VCaP (cell line): ENCODE results near the gene ANKRD62.
"Not testable (repeated sequence)": the region's sequence is repeated elsewhere in the genome, so short reads cannot be mapped to it uniquely, and the experiment has no call there.

Source experiments
- H3K27ac ChIP-seq: fragments of 450-650 bp; 2 replicates; pipeline ENCODE4 v1.5.1; 2017
- CTCF ChIP-seq: fragments of 450-650 bp; conservative IDR thresholded peaks from 2 replicates; pipeline ENCODE4 v1.5.1; 2017; ENCODE audit warnings: mild to moderate bottlenecking, moderate library complexity

Gene ANKRD62

DNA sequence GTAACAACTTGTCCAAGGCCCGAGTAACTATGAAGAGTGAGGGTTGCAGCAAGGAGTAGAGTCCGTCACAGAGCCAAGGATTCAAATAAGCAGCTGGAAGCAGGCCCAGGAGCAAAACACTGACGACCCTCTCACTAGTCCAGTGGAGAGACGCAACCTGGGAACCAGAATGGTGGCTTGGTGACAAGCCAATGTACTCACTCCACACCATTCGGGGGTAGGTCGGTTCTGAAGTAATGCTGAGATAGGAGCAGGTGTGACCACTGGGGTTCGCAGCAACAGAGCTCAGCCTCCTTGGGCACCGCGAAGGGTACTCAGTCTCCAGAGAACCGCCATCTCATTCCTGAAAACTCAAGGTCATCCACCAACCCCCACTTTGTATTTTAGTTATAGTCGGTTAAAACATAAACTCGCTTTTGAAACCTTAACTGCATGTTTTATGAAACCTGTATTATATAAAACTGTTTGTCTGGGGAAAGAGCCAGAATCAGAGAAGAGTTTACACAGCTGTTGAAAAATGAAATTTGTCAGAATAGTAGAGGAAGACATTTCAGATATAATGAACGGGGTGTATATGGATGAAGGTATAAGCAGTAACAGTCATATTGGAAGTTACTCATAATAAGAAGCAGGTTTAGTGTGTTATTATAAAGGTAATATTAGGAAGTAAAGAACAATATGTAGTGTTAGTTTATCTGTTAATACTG lies 8.6 kb downstream of the ANKRD62 start:
- no peak for TF ChIP-seq CTCF

DNA sequence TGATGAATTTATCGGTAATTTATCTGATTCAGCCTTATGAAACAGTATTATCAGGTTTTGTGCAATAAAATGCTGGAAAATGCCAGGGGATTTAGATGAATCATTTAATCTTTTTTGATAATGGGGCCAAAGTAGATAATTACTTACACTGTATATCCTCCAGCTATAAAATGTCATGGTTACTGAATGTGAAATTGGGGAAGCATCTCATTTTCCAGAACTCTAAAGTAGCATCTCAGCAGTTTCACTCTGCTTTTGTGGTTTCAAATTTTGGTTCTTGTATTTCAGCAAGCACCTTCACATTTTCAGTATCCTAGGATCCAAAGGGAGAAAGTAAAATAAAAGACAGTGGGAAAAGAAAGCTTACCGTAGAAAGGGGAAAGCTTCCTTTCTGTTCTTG lies 12.8 kb downstream of the ANKRD62 start:
- H3K27ac ChIP-seq, result no peak overlapping the region
- TF ChIP-seq CTCF, result no peak

More for the DNA sequence above, 8.6 kb downstream of the ANKRD62 start:
- H3K27ac ChIP-seq, result no peak overlapping the region; the same call in 1 of the 2 replicates

DNA sequence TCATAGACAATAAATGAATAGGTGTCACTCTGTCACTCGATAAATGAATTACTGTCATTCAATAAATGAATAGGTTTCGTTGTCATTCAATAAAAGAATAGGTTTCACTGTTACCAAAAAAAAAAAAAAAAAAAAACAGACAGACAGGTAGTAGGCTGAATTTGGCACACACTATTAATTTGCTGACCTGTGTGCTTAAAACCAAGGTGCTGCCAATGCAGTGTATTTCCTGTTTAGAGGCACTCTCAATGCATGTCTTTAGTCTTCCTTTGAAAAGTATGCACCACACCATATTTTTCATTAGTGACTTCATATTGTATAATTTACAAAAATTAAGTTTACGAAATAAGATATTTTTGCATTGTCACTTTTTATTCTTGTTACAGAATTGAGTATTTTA lies 16.2 kb downstream of the ANKRD62 start:
- H3K27ac ChIP-seq, result no peak overlapping the region
- TF ChIP-seq CTCF, result no peak

DNA sequence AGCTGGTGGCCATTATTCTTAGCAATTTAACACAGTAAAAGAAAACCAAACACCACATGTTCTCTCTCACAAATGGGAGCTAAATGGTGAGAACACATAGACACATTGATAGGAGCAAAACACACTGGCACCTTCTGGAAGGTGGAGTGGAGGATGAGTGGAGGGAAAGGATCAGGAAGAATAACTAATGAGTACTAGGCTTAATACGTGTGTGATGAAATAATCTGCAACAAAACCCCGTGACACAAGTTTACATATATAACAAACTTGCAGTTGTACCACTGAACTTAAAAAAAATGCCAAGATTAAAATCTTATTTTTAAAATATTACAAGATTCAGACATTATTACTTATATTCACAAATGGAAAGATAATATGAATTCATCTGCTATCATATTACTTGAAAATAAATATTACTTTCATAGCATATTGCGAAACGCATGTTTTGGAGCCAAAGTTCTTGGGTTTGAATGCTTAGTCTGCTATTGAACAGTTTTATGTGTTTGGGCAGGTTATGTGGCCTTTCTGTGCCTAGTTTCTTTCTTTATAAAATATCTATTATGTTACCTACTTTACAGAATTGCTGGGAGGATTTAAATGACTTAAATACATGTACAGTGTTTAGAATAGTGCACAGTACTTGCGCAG lies 20.5 kb downstream of the ANKRD62 start:
- no peak overlapping the region for H3K27ac ChIP-seq
- TF ChIP-seq CTCF, result no peak

DNA sequence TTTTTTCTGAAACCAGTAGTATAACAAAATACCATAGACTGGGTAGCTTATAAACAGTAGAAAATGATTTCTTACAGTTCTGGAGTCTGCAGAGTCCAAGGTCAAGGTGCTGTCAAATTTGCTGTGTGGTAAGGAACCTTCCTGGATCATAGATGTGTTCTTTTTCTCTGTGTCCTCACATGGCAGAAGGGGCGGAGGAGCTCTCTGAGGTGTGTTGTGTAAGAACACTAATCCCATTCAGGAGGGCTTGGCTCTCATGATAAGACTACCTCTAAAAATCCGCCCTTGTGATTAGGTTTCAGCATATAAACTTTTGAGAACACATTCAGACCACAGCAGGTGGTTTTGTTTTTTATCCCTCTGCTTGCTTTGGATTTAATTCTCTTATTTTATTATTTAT lies 25.7 kb downstream of the ANKRD62 start:
- H3K27ac ChIP-seq, result no peak overlapping the region
- no peak for TF ChIP-seq CTCF

GRCh38 chr18:12121175-12122042 lies 27.8 kb downstream of the ANKRD62 start:
- peak; percentile 52 for TF ChIP-seq CTCF
- no peak overlapping the region for H3K27ac ChIP-seq

DNA sequence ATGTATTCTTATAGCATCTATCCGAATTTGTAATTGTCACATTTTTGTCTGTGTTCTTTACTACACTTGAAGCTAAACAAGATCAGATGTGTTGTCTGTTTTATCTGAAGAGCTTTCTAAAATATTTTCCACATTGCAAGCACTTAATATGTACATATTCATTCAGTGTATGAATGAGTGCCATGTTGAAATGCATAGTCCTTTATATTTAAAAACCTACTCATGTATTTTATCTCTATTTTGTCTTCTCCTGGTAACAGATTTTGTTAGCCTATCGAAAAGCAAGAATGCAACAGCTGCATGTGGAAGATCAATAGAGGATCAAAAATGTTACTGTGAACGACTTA lies 28.4 kb downstream of the ANKRD62 start:
- not testable (repeated sequence) for H3K27ac ChIP-seq

DNA sequence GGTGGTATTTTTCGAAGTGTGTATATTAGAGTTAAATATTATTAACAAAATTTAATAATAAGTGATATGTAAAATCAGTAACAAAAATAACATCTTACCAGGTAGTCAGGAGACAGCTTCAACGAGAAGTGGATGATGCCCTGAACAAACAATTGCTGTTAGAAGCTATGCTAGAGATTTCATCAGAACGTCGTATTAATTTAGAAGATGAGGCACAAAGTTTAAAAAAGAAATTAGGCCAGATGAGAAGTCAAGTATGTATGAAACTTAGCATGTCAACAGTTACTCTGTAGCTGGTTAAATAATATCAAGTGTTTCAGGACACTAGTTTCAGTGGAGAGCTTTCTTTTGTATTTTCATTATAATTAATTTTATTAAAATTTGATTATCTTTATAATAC lies 34.0 kb downstream of the ANKRD62 start:
- not testable (repeated sequence) for H3K27ac ChIP-seq

DNA sequence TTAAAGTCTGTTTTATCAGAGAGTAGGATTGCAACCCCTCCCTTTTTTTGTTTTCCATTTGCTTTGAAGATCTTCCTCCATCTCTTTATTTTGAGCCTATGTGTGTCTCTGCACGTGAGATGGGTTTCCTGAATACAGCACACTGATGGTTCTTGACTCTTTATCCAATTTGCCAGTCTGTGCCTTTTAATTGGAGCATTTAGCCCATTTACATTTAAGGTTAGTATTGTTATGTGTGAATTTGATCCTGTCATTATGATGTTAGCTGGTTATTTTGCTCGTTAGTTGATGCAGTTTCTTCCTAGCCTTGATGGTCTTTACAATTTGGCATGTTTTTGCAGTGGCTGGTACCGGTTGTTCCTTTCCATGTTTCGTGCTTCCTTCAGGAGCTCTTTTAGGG lies 45.2 kb downstream of the ANKRD62 start:
- H3K27ac ChIP-seq, result not testable (repeated sequence)

DNA sequence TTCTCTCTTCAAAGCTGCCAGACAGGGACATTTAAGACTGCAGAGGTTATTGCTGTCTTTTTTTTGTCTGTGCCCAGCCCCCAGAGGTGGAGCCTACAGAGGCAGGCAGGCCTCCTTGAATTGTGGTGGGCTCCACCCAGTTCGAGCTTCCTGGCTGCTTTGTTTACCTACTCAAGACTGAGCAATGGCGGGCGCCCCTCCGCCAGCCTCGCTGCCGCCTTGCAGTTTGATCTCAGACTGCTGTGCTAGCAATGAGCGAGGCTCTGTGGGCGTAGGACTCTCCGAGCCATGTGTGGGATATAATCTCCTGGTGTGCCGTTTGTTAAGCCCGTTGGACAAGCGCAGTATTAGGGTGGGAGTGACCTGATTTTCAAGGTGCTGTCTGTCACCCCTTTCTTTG lies 47.2 kb downstream of the ANKRD62 start:
- H3K27ac ChIP-seq, result not testable (repeated sequence)

DNA sequence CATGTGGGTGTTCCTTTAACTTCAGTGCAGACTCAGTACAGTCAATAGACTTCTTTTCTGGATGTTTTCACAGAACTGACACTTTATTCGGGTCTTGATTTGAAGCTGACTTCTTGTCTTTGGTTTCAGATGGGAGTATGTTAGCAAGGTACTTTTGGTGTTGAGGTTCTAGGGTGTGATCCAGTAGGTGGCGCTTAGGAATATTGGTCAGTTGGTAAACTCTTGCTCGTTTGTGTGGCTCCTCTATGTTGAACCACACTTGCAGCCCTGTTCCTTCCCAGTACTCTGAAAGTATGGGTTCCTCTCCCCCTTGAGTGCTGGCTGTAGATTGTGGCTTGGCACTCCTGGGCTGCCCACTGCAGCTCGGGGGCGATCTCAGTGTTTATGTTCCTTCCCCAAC lies 48.1 kb downstream of the ANKRD62 start:
- not testable (repeated sequence) for H3K27ac ChIP-seq

- not testable (repeated sequence) for H3K27ac ChIP-seq
Measured at GRCh38 chr18:12149431-12149830, 55.8 kb downstream of the ANKRD62 start.
